Measurements from ENCODE around the gene CDH11.

CDH11 gene

DNA sequence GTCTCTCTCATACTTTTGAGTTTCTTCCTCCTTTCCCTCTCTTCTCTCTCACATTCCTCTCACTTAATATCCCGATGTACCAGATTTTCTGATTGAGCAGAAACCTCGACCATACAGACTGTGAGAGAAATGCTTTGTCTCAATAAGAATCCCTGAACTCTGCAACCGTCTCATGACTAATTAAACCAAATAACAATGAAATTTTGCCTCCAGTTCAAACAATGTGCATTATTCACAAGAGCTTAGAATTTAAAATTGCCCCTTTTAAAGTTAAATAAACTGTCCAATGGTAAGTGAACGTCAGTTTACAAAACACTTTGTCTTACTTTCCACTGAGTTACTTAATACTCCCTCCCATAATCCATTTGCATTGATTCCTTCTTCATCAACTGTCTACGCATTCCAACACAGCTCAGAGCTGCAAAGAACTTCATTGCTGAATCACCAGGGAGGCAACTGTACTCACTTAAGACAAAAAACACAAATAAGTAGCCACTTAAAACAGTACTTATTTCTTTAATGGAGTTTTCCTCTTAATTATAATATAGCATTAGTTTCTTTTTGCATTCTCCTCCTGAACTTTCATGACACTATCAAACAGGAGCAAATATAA is 4.9 kb downstream of the CDH11 start:
- DNase-seq: no peak

DNA sequence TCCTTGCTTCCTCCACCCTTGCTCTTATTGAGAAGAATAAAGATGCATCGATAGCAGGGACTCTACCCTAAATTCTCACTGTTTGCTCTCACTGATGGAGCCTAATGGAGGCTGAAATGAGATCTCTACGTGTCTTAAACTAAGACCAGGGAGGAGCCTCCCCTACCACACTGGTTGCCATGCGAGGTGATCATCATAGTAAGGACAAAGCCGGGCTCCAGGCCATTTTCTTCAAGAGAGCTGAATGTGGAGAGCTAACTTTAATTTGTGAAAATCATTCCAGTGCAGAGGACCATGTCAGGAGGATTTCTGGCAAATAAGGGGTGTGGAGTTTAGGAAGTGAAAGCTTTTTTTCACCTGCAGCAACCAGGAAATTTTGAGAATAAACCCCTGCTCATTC is 5.6 kb downstream of the CDH11 start:
- no peak for DNase-seq

DNA sequence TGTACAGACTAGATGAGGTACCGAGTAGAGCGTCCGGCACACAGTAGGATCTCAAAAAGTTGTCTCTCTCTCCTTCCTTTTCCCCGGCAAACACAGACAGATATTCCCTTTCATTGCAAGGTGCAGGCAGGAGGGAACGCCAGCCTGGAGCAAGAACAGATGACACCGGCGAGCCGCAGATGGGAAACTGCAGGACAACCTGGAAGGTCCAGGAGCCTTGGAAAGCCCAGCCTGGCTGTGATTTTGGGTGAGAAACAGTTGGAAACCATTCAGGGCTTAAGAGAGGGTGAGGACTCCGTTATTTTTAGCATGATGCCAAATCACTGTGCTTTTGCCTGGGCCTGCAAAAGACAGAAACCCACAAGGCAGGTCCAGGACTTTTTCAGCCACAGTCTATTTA is 7.3 kb downstream of the CDH11 start:
- no peak for DNase-seq

DNA sequence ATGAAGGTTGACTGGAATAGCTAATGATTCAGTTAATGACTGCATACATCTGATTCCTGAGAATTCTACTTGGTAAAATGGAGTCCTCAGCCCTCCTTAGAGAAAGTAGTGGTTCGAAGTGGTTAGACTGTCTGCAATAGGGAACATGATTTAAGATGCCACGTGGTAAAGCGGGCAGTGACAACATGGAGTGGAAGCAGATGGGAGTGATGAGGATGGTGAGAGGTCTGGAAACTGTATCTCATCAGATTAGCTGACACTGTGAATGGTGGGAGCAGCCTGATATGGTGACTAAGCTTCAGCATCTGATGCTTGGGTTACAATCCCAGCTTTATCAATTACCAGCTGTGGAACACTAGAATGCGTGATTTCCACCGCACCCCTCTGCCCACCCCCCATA is 8.4 kb downstream of the CDH11 start:
- DNase-seq: no peak

DNA sequence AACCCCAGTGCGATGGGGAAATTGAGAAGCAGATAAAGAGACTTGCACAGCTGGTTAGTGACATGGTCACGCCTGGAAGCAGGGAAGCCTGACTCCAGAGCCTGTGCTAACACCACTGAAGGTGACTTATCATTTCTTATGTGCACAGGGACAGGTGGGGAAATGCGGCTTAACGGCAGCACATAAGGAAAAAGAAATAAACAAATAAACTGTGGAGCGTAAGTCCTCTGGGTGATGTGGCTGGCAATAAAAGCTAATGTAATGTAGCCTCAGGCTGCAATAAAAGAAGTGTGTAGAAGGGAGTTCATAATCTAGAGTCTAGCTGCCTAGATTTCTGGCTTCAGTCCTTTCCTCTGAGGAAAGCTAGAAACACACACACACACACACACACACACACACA is 10.6 kb downstream of the CDH11 start:
- DNase-seq: no peak

DNA sequence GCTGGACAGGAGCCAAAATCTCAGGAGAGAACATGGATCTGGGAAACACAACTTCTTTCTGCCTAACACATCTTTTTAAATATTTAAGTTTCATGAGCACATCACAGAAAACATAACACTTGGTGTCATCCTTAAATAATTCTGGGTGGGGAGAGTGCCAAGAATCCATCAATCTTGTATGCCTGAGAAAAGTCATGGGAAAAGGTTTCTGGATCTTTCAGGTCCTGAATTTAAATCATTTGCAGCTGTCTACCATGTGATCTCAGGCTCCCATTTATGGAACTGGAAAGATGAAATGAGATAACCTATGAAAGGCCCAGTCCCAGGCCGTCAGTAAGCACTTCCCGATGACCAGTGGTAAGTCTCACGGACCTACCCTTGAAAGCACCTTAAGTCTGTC is 15.1 kb downstream of the CDH11 start:
- DNase-seq: no peak

DNA sequence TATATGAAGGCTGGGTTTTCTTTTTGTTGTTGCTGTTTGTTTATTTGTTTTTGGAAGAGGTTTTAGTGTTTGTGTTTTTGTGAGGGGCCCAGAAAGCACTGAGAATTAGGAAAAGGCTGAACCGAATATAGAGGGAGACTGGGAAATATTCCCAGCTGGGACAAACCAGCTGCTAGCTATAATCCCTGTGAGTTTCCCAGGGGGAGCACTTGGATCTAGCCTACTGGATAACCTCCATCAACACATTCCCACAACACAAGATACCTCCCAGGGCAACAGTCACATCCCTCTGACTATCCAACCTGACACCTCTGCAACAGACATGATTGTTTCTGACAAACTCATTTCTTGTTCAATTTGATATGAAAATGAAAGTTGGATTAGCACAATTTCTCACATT is 16.7 kb downstream of the CDH11 start:
- DNase-seq: no peak

DNA sequence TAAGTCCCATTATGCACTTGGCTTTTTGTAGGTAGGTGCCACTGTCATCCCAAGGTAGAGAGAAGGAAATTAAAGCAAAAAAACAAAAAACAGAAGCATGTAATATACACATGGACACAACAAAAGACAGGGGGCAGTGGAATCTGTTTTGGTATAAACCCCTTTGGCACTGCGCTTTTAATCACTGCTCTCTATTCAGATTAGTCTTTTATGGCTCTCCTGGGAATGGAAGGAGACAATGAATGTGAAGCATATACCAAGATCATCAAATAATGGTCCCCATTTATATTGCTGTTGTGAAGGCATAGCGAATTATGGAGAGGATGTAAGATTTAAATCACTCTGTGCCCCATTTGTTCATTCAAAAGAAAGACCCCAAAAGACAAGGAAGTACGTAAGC is 17.4 kb downstream of the CDH11 start:
- no peak for DNase-seq

DNA sequence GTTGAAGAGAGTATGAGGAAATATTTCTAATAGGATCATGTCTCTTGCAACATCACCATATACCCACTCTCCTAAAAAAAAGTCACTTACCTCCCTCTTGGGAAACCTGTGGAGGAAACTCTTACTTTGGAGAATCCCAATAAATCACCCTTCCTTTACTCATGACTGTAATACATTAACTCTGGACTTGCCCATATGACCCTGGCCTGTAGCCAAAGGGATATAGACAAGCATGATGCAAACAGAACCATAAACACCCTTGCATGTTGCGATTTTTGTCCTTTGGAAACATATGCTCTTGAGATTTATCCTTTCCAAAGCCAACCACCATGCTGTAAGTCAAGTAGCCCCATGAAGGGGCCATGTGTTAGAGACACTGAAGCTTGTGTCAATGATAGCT is 19.5 kb downstream of the CDH11 start:
- DNase-seq: no peak

DNA sequence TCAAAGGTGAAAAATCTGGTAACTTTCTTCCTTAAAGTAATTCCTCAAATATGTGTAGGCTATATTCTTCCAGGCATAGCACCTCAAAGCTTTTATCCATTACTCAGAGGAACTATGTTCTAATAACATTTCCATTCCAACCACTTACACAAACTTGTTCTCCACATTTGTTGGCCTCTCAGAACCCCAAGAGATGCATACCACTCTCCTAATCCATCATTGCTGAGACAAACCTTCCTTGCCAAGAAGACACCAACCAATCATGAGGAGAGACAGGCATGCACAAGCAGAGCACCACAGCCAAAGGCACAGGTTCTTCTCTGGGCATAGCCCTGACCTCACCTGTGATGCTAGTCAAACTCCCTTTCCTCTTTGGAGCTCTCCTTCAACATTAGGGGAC is 20.9 kb downstream of the CDH11 start:
- no peak for DNase-seq

DNA sequence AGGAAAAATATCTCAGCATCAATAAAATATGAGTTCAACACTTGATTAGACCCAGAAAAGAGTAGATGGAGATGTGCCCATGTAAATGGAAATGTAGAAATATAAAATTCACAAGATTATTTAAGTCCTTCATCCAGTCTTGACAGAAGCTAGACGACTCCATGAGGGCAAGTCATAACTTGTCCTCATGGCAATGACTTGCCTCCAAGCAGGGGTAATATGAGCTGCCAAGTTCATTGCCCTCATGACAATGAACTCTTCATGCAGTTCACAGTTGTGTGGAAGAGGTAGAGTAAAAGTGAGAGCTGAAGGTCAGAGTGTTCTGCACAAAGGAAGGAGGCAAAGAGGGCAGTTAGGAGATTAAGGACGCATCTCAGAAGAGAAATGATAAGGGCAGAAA is 22.3 kb downstream of the CDH11 start:
- DNase-seq: no peak

DNA sequence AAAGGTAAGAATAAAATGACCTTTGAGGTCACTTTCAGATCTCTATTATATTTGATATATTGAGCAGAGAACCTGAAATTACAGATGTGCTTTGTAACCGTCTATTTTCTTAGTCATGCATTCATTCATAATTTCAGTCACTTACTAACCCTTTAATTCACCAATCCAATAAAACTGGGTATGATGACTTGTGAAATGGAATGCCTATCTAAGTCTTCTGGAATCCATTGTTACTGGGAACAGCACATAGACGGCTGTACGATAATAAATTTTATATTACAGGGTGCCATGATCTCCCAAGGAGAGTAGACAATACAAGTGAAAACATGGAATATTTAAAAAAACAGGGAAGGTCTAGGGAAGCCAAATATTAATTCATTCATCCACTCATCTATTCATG is 22.9 kb downstream of the CDH11 start:
- no peak for DNase-seq

DNA sequence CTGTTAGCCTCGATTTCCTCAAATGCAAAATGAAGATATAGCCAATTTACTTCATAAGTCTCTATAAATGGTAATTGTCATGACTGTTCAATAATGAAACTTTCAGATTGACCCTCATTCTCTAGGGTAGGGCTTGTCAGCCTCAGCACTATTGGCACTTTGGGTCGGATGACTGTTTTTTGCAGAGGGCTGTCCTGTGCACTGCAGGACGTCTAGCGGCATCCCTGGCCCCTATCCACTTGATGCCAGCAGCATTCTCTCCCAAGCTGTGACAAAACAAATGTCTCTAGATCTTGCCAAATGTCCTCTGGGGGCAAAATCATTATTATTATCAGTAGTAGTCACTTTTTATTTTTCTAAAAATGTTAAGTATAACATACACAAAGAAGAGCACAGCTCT is 24.6 kb downstream of the CDH11 start:
- no peak for DNase-seq

DNA sequence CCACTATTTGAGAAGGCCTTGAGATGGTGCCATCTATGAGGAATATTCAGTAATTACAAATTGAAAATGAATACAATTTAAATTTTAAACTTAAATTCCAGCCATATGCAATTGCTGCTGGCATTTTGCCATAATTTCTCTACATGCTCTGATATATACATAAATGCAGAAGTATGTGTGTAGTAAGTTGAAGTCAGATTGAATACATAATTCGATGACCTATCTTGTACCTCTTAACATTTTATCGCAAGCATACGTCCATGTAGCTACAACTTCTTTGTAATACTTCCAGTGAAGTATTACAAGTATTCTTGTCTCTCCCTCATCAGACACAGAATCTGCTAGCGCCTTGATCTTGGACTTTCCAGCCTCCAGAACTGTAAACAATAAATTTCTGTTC is 26.0 kb downstream of the CDH11 start:
- DNase-seq: no peak

DNA sequence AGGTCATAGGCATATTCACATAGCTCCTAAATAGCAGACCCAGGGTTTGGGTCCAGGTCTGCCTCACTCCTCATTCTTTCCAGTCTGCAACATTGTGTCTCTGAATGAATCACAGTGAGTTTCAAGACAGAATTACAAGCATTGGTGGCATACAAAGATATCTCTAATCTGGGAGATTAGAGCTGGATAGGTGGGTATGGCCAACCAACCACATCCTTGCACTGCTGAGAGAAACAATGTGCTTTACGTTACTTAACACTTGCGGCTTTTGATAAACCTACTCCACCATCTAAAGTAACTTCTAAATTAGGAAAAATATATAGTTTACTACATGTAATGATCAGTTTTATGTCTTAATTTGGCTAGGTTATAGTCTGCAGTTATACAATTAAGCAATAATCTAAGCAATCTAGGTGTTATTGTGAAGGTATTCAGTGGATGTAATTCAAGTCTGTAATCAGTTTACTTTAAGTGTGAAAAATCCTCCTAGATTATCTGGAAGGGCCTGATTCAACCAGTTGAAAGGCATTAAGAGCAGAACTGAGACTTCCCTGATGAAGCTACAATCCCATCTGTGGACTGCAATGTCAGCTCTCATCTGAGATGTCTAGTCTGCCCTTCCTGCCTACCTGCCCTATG is 26.7 kb downstream of the CDH11 start:
- no peak for DNase-seq

DNA sequence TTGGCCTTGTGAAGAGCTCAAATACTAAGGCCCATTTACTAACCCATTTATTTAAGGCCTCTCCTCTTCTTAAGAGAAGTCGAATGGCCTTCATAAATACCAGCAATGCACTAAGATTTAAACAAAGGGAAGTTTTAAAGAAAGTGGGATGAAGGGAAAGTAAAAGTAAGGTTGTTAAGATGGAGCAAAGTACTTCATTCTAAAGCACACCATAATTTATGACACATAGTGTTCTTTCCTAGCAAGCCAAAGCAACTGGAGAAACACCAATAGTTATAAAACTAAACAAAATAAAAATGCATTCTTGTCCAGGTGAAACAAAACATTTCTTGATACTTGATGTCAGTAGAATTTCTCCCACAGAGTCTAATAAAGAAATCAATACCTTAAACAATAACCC is 27.9 kb downstream of the CDH11 start:
- no peak for DNase-seq

DNA sequence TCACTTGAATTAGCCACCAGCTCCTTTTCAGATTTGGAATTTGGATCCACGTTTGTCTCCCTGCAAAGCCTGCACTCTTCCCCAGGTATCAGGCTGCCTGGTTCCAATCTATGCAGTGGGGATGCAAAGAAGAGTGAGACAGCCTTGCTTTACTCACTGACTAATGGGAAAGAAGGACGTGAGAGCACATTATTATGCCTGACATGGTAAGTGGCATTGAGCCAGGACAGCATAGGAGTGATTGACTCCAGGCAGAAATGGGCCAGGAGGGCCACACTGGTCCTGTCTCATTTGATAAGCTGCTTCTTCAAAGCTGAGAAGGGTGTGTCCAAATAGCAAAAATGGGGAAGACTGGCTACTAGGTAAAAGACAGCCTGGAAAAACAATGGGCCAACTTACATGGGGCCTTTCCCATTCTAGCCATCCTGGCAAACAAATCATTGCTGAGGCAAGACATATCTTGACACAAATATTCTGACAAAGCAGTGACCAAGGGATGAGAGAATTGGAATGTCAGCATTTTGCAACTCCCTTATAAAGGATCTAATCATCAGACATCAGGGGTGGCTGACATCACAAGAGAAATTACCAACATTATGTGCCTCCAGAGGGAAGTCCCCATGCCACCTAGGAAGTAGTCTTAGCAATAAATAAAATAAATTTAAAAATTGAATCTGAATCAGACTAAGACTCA is 38.6 kb downstream of the CDH11 start:
- no peak for DNase-seq

DNA sequence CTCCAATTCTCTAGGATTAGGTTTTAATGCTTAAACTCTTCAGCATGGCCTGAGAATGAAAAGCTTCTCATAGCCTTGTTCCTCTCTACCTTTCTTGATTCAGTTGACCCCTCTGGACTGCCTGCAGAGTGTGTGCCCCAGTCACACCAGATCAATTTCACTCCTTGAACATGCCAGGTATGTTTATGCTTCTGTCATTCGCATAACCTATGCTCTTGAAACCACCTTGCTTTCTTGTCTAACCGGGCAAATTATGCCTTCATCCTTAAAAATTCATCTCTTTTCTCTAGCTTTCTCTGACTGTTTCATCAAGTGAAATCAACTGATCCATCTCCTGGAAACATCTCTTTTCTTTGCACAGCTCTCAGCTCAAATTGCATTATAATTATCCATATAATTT is 42.3 kb downstream of the CDH11 start:
- DNase-seq: no peak

DNA sequence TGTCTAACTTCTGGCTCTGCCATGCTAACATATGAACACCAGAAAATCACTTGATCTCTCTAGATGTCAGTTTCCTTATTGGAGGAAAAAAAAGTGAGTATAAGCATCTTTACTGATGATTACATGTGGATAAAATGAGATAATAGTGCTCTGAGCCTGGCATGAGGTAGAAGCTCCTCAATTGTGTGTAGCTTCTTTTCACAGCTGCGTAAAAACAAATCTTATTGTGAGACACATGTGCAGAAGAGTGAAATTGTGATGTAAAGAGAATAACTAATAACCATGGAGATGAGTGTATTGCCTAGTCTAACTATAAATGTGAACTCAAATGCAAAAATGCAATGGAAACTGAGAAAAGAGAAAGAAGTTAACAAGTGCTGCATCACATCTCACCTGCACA is 44.7 kb downstream of the CDH11 start:
- DNase-seq: no peak

DNA sequence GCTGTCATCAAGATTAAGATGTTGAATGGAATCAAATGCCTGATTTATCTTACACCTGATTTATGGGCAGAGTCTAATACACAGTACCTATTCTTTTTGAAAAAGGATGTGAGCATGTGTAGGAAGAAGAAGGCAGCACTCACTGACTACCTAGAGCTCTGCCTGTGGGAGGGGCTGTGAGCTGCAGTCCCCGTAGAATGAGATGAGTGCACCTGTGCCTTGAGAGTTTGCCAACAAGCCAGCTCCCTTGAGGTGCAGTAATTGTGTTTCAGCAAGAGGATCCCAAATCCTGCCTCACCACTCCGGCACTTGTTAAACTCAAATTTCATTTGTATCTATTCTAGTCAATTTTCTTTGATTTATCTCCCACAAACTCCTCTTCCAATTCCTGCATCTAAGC is 46.0 kb downstream of the CDH11 start:
- DNase-seq: no peak

DNA sequence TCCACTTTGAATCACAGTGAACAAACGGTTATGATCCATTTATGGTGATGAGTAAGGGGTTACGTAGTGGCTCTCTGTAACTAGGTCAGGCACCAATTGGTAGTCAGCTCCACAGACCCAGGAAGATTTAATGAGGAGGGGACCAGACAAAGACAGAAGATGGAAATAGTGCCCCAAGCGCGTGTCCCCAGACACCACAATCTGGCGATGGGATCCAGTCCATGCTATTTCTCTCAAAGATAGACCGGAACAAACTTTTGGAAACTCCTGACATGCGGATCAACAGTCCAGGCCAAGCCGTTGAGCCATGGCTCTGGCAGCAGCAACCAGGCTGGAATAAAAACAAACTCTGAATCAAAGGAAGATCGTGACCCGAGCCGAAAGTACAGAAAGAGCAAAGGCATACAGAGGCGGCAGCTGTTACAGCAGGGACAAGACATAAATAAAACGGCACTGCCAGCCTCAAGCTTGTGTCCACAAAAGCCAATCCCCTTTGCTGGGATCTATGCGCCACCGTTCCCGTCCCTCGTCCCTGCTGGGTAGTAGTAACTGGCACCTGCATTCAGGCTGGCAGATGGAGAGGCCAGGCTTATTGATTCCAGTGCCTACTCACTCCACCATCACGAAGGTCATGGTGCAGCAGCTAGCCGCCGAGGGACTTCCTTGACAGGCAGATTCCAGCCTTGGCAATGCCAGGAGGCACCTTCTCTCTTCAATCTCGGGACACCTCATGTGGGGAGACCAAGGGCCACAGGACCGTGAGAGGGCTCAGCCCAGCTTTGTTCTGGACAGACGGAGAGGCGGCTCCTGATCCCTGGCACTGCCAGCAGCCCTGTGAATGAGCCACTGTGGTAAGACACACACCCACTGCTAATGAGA is 50.2 kb downstream of the CDH11 start:
- DNase-seq: no peak

DNA sequence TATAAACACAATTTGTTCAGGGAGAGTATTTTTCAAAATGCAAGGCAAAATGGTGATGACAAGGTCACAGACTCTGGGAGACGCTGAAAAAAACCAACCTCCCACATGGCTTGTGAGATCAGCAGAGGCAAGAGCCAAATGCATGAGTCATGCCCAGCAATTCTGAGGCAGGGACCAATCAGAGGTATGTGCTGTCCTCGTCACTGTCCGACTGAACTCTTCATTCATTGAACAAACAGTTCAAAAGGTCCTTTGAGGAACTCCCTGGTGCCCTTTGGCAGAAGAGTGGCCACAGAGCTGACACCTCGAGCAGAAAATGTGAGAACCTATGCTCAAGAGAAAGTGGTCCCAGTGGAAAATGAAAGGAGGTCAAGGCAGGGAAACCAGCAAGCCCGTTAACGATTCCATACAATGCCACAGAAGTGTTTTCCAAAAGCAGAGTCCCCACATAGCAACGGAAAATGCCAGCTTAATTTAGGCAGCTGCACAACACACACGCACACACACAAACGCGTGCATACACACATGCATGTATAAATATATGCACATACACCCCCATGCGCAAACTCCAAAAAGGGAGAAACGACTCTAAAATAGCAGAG is 50.9 kb downstream of the CDH11 start:
- DNase-seq: no peak

DNA sequence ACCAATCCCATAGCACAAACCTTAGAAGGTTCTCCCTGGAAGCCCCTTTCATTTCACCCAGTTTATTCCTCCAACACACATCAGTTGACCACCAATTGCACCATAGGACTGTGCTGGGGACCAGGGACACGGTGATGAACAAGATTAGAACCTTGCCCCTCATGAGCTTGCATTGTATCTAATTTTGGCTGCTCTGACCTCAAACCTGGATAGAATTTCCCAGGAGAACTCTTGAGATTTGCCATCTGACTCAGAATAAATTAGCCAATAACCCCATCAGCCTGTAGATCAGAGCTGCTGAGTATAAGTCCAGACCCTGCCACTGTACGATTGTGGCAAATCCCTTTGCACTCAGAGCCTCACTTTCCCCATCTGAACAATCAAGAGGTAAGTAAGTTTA is 52.1 kb downstream of the CDH11 start:
- no peak for DNase-seq
